HS-5 (cell line): ENCODE results near the gene CAMSAP3.
"Not testable (repeated sequence)": the region's sequence is repeated elsewhere in the genome, so short reads cannot be mapped to it uniquely, and the experiment has no call there.

Experiments
- DNase-seq: peaks from one replicate; pipeline ENCODE4 v3.0.0-alpha.2; 2012; ENCODE audit warnings: low read depth

The CAMSAP3 gene

GRCh38 chr19:7595466-7596133 lies at the start of gene CAMSAP3:
CAMSAP3 (plus strand) TSS chr19:7595863; CDS start chr19:7596003, 140 bp downstream.
- DNase-seq = no peak

GRCh38 chr19:7545904-7546303 lies 49.8 kb upstream of the CAMSAP3 start:
- no peak for DNase-seq

- DNase-seq = no peak
These were observed 48.5 kb upstream of the CAMSAP3 start for GRCh38 chr19:7547159-7547558.

- no peak for DNase-seq
These were observed 46.1 kb upstream of the CAMSAP3 start for GRCh38 chr19:7549429-7550148.

GRCh38 chr19:7550169-7550770 lies 45.4 kb upstream of the CAMSAP3 start:
- DNase-seq = no peak

- DNase-seq = no peak
These were observed 44.5 kb upstream of the CAMSAP3 start for GRCh38 chr19:7550987-7551761.

GRCh38 chr19:7552781-7553180 lies 42.9 kb upstream of the CAMSAP3 start:
- no peak for DNase-seq

- no peak for DNase-seq
These were observed 41.1 kb upstream of the CAMSAP3 start for GRCh38 chr19:7554565-7554964.

GRCh38 chr19:7554990-7555864 lies 40.4 kb upstream of the CAMSAP3 start:
- DNase-seq = no peak

GRCh38 chr19:7556696-7557315 lies 38.9 kb upstream of the CAMSAP3 start:
- no peak for DNase-seq

GRCh38 chr19:7558667-7559066 lies 37.0 kb upstream of the CAMSAP3 start:
- no peak for DNase-seq

- DNase-seq = no peak
These were observed 36.6 kb upstream of the CAMSAP3 start for GRCh38 chr19:7559102-7559501.

- no peak for DNase-seq
These were observed 35.4 kb upstream of the CAMSAP3 start for GRCh38 chr19:7560255-7560654.

- no peak for DNase-seq
These were observed 34.3 kb upstream of the CAMSAP3 start for GRCh38 chr19:7561325-7561724.

GRCh38 chr19:7562646-7563393 lies 32.8 kb upstream of the CAMSAP3 start:
- no peak for DNase-seq

GRCh38 chr19:7564866-7565265 lies 30.8 kb upstream of the CAMSAP3 start:
- DNase-seq = no peak

GRCh38 chr19:7565332-7565731 lies 30.3 kb upstream of the CAMSAP3 start:
- no peak for DNase-seq

- DNase-seq = no peak
These were observed 24.9 kb upstream of the CAMSAP3 start for GRCh38 chr19:7570761-7571160.

- no peak for DNase-seq
These were observed 20.1 kb upstream of the CAMSAP3 start for GRCh38 chr19:7575434-7576040.

- DNase-seq = not testable (repeated sequence)
These were observed 18.2 kb upstream of the CAMSAP3 start for GRCh38 chr19:7577422-7577821.
